ENCODE data around the gene C1QL1. TPM values are rescaled to one million over a fixed set of nuclear protein-coding genes. Genes with fewer than 3 reads are reported as not detected.

The C1QL1 gene
- total RNA-seq, 1 experiment from 2014 or later = 1.5 TPM

DNA sequence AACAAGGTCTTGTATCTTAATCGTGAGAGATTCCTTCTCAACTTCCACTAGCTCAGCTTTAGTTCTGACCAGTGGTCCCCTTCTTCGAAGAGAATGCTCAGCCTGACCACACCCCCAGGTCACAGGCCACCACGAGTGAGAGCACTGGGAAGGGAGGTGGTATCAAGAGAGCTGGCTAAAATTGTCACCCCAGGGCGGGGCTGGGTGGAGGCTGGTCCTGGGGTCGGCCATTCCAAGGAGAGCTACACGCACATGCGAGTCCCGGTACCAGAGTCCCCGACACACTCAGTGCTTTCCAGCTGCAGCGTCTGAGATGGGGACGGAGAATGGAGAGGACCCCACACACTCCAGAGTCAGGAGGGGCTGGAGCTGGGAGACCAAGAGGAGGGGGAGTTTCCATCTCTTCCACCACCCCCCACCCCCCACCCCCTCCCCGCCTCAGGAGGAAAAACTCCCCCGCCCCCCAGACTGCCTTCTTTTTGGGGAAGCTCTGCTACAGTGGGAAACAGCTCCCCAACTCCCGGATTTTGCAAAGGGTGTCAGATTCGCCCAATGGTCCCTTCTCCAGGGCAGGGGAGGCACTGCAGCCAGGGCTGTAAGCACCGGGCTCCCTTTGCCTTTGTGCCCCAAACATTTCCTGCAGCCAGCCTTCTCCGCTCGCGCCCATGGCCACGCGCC is 1.6 kb downstream of the C1QL1 start:
- peak overlapping the region; percentile 2 for H3K4me3 Mint-ChIP-seq (ENCODE audit: low read depth, unreplicated experiment)
- CTCF ChIA-PET = no interaction called here
- intact Hi-C loops (cut with micrococcal nuclease; ENCODE audit: unreplicated experiment) = no loop called here

GRCh38 chr17:44965481-44966234 is 2.4 kb downstream of the C1QL1 start:
- Mint-ChIP-seq H3K4me1 (ENCODE audit: low read depth, unreplicated experiment) (peaks cover 4% of the 10 kb centered on the region), H3K27me3 (ENCODE audit: unreplicated experiment) (peaks cover 61% of the 10 kb centered on the region), H3K4me3 (ENCODE audit: low read depth, unreplicated experiment) (peak overlapping the region; percentile 2), H3K36me3 (ENCODE audit: insufficient read depth, unreplicated experiment) (no peaks in the 10 kb centered on the region), H3K9me3 (ENCODE audit: low read depth, unreplicated experiment) (no peaks in the 10 kb centered on the region), H3K27ac (ENCODE audit: unreplicated experiment) (no peak overlapping the region)
- intact Hi-C loops (cut with micrococcal nuclease; ENCODE audit: unreplicated experiment) = no loop called here
- no TSS peak for BruUV-seq (replicated peaks)
- CTCF ChIA-PET = no interaction called here
- no peak for DNase-seq
- no peak for TF ChIP-seq CTCF (IDR thresholded peaks at IDR 0.05; ENCODE audit: unreplicated experiment)

More for the DNA sequence above, 1.6 kb downstream of the C1QL1 start:
- Mint-ChIP-seq H3K27me3 (ENCODE audit: unreplicated experiment) (peaks cover 63% of the 10 kb centered on the region), H3K9me3 (ENCODE audit: low read depth, unreplicated experiment) (no peaks in the 10 kb centered on the region), H3K27ac (ENCODE audit: unreplicated experiment) (no peak overlapping the region), H3K4me1 (ENCODE audit: low read depth, unreplicated experiment) (no peaks in the 10 kb centered on the region), H3K36me3 (ENCODE audit: insufficient read depth, unreplicated experiment) (no peaks in the 10 kb centered on the region)
- no peak for DNase-seq
- no peak for TF ChIP-seq CTCF (IDR thresholded peaks at IDR 0.05; ENCODE audit: unreplicated experiment)
- BruUV-seq (replicated peaks) = no TSS peak

DNA sequence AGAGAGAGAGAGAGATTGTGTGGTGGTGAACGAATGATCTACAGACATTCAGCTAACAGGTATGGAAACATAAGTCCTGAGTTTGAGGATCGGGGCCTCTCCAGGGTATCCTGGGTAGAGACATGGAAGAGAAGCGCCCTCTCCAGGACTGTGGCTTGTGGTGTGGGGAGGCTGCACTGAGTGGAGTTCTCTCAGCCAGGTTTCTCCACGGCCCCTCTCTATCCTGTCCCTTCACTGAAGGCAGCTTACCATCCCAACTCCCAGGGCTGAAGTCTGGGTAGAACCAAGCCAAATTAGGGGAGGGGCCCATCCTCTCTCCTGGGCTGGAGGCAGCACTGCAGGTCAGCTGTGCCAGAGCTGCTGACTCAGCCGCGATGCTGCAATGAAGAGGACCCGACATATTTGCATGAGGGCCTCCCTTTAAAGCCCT is 6.2 kb downstream of the C1QL1 start:
- no TSS peak for BruUV-seq (replicated peaks)
- CTCF ChIA-PET = interaction anchor here (0.7 kb wide), 2 partner anchors 14 to 47 kb away, joined by 3 read pairs; no protein-coding TSS in a partner anchor
- H3K4me1 Mint-ChIP-seq (ENCODE audit: low read depth, unreplicated experiment) = peaks cover 8% of the 10 kb centered on the region
- no peak overlapping the region for H3K27ac Mint-ChIP-seq (ENCODE audit: unreplicated experiment)
- no peak overlapping the region for H3K4me3 Mint-ChIP-seq (ENCODE audit: low read depth, unreplicated experiment)
- intact Hi-C loops (cut with micrococcal nuclease; ENCODE audit: unreplicated experiment) = no loop called here
- peaks cover 34% of the 10 kb centered on the region for H3K27me3 Mint-ChIP-seq (ENCODE audit: unreplicated experiment)
- no peaks in the 10 kb centered on the region for H3K9me3 Mint-ChIP-seq (ENCODE audit: low read depth, unreplicated experiment)
- DNase-seq = no peak
- no peak for TF ChIP-seq CTCF (IDR thresholded peaks at IDR 0.05; ENCODE audit: unreplicated experiment)
- no peaks in the 10 kb centered on the region for H3K36me3 Mint-ChIP-seq (ENCODE audit: insufficient read depth, unreplicated experiment)

DNA sequence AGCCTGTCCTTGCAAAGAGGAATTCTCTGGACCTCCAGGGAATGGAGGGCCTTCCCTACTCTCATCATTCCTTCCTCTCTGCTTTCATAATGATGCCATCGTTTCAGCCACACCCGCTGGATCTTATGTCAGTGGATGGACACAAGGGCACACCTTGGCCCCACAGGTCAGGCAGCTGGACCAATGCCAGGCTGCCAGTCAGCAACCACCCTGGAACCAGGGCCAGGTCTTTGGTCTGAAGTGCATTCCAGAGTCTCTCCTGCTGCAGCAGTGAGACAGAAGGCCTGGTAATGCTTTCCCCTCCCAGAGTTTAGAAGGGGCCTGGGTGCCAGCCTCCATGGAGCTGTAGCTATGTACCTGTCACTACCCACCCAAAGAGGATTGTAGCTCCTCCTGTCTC is 7.4 kb downstream of the C1QL1 start:
- Mint-ChIP-seq H3K4me3 (ENCODE audit: low read depth, unreplicated experiment) (no peak overlapping the region), H3K27ac (ENCODE audit: unreplicated experiment) (no peak overlapping the region), H3K9me3 (ENCODE audit: low read depth, unreplicated experiment) (no peaks in the 10 kb centered on the region), H3K27me3 (ENCODE audit: unreplicated experiment) (peaks cover 34% of the 10 kb centered on the region), H3K4me1 (ENCODE audit: low read depth, unreplicated experiment) (peaks cover 8% of the 10 kb centered on the region), H3K36me3 (ENCODE audit: insufficient read depth, unreplicated experiment) (no peaks in the 10 kb centered on the region)
- CTCF ChIA-PET = no interaction called here
- intact Hi-C loops (cut with micrococcal nuclease; ENCODE audit: unreplicated experiment) = no loop called here
- TF ChIP-seq CTCF (IDR thresholded peaks at IDR 0.05; ENCODE audit: unreplicated experiment) = no peak
- no TSS peak for BruUV-seq (replicated peaks)
- DNase-seq = peak; percentile 39
